ENCODE data around the gene HPD. TPM values are rescaled to one million over a fixed set of nuclear protein-coding genes. Genes with fewer than 3 reads are reported as not detected.
"Not testable (repeated sequence)": the region's sequence is repeated elsewhere in the genome, so short reads cannot be mapped to it uniquely, and the experiment has no call there.

The HPD gene
- total RNA-seq, 1 experiment from 2014 or later: not detected

DNA sequence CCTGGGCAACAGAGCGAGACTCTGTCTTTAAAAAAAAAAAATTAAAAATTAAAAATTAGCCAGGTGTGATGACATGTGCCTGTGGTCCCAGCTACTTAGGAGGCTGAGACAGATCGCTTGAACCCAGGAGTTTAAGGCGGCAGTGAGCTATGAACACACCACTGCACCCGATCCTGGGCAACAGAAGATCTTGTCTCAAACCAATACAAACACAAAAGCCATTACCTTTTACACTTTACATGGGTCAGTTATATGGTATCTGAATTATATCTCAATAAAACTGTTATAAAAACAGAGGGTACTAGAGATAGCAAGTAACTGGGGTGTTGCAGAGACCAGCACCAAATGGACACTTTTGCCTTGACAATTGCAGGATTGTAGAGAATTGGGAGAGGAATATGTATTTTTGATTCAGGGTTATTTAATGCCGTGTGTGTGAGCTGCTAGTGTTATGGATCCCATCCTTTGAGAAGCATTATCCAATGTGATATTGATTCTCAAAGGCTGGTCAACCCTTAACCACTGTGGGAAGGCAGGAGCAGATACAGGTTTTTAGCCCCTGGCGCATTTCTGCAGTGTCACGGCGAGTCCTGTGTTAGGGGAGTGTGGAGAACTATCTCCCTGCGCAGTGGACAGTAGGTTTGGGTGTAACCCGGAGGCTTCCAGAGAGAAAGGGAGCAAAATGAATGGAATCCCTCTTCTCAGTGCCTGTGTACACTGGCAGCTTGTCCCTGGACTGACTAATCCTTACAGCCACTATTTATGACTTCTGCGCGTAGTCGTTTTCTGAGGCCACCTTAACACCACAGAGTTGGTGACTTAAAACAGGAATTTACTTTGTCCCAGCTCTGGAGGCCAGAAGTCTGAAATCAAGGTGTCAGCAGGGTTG is 34.3 kb upstream of the HPD start:
- peaks cover 30% of the 10 kb centered on the region for H3K4me1 ChIP-seq (ENCODE audit: insufficient read depth, low read length)
- H4K20me1 ChIP-seq (ENCODE audit: low read length): peaks cover 12% of the 10 kb centered on the region; the same call in 1 of the 2 replicates
- peak overlapping the region; percentile 37 for H3K27ac ChIP-seq (ENCODE audit: low read length)
- no peaks in the 10 kb centered on the region for H3K9me2 ChIP-seq (replicated peaks; ENCODE audit: low read length)
- peaks cover 76% of the 10 kb centered on the region for H3K79me2 ChIP-seq (ENCODE audit: low read length)
- peak overlapping the region; percentile 60 for H3K4me2 ChIP-seq (ENCODE audit: low read length)
- peak; percentile 16 for DNase-seq
- TF ChIP-seq, protein P1, sequence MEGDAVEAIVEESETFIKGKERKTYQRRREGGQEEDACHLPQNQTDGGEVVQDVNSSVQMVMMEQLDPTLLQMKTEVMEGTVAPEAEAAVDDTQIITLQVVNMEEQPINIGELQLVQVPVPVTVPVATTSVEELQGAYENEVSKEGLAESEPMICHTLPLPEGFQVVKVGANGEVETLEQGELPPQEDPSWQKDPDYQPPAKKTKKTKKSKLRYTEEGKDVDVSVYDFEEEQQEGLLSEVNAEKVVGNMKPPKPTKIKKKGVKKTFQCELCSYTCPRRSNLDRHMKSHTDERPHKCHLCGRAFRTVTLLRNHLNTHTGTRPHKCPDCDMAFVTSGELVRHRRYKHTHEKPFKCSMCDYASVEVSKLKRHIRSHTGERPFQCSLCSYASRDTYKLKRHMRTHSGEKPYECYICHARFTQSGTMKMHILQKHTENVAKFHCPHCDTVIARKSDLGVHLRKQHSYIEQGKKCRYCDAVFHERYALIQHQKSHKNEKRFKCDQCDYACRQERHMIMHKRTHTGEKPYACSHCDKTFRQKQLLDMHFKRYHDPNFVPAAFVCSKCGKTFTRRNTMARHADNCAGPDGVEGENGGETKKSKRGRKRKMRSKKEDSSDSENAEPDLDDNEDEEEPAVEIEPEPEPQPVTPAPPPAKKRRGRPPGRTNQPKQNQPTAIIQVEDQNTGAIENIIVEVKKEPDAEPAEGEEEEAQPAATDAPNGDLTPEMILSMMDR (conservative IDR thresholded peaks at IDR 0.05; ENCODE audit: low read depth, low read length): no peak
- peaks cover 33% of the 10 kb centered on the region for H3K36me3 ChIP-seq (ENCODE audit: low read depth, low read length)
- no TSS peak for BruUV-seq (replicated peaks)
- intact Hi-C loops (cut with micrococcal nuclease): no loop called here
- CTCF ChIA-PET: interaction anchor here (0.5 to 1.6 kb wide), 5 partner anchors 31 to 127 kb away, joined by 3 to 11 read pairs (median 5); no protein-coding TSS in a partner anchor
- no peak overlapping the region for H3K4me3 ChIP-seq (ENCODE audit: low read length)
- POLR2A ChIA-PET (ENCODE audit: unreplicated experiment): interaction anchor here (0.6 kb wide), 1 partner anchor 93 kb away, joined by 5 read pairs; no protein-coding TSS in a partner anchor
- H3K9me3 ChIP-seq (ENCODE audit: low read length): no peaks in the 10 kb centered on the region
- no peaks in the 10 kb centered on the region for H3K27me3 ChIP-seq (ENCODE audit: low read length)
- H3K9ac ChIP-seq (ENCODE audit: low read length): no peak overlapping the region
- H2AFZ ChIP-seq (ENCODE audit: low read length): no peak overlapping the region
- ATAC-seq: peak; percentile 14
- H3F3A ChIP-seq (ENCODE audit: low read length, unreplicated experiment): peaks cover 5% of the 10 kb centered on the region

DNA sequence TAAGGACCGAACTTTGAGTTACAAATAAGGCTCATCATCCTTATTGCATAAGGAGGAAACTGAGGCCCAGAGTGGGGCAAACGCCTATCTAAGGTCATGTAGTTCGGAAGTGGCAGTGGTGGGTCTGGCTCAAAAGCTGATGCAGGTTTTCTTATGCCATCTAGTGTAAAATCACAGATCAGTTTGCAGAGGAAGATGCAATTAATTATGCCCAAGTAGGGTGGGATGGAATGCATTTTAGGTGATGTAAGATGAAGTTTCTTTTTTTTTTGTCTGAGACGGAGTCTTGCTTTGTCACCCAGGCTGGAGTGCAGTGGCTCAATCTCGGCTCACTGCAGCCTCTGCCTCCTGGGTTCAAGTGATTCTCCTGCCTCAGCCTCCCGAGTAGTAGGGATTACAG is 31.0 kb upstream of the HPD start:
- ATAC-seq; H3K9me2 ChIP-seq (replicated peaks; ENCODE audit: low read length); H3K27ac ChIP-seq (ENCODE audit: low read length); POLR2A ChIA-PET (ENCODE audit: unreplicated experiment); H2AFZ ChIP-seq (ENCODE audit: low read length); H3K36me3 ChIP-seq (ENCODE audit: low read depth, low read length); BruUV-seq (replicated peaks); DNase-seq; H3K9me3 ChIP-seq (ENCODE audit: low read length); H3F3A ChIP-seq (ENCODE audit: low read length, unreplicated experiment); H3K27me3 ChIP-seq (ENCODE audit: low read length): not testable (repeated sequence)
- Histone ChIP-seq H3K79me2 (ENCODE audit: low read length) (peaks cover 58% of the 10 kb centered on the region), H3K4me2 (ENCODE audit: low read length) (peak overlapping the region; percentile 97), H4K20me1 (ENCODE audit: low read length) (peaks cover 12% of the 10 kb centered on the region; the same call in 1 of the 2 replicates), H3K4me3 (ENCODE audit: low read length) (peak overlapping the region; percentile 90), H3K9ac (ENCODE audit: low read length) (peak overlapping the region; percentile 98), H3K4me1 (ENCODE audit: insufficient read depth, low read length) (peaks cover 33% of the 10 kb centered on the region)
- intact Hi-C loops (cut with micrococcal nuclease): loop anchor here (2.0 to 5.0 kb wide), 2 partner anchors 77 to 202 kb away; no protein-coding TSS in a partner anchor
- CTCF ChIA-PET: interaction anchor here (0.5 kb wide), 1 partner anchor 55 kb away, joined by 8 read pairs; no protein-coding TSS in a partner anchor

GRCh38 chr12:121889274-121889624 is 30.6 kb upstream of the HPD start:
- H3K36me3 ChIP-seq (ENCODE audit: low read depth, low read length): peaks cover 6% of the 10 kb centered on the region; the same call in 1 of the 2 replicates
- H3K4me2 ChIP-seq (ENCODE audit: low read length): peak overlapping the region; percentile 97
- H3K4me3 ChIP-seq (ENCODE audit: low read length): peak overlapping the region; percentile 90
- no TSS peak for BruUV-seq (replicated peaks)
- POLR2A ChIA-PET (ENCODE audit: unreplicated experiment): no interaction called here
- CTCF ChIA-PET: no interaction called here
- no peaks in the 10 kb centered on the region for H3K9me2 ChIP-seq (replicated peaks; ENCODE audit: low read length)
- peak overlapping the region; percentile 81 for H2AFZ ChIP-seq (ENCODE audit: low read length)
- no peaks in the 10 kb centered on the region for H3K27me3 ChIP-seq (ENCODE audit: low read length)
- intact Hi-C loops (cut with micrococcal nuclease): loop anchor here (2.0 to 5.0 kb wide), 2 partner anchors 76 to 202 kb away; no protein-coding TSS in a partner anchor
- TF ChIP-seq EZH2phosphoT487 (IDR thresholded peaks at IDR 0.05; ENCODE audit: borderline replicate concordance, low read length) (no peak), EZH2 (IDR thresholded peaks at IDR 0.05; ENCODE audit: low read length, unreplicated experiment) (no peak)
- TF ChIP-seq, protein P1 (conservative IDR thresholded peaks at IDR 0.05; ENCODE audit: low read depth, low read length): no peak
- no peak for ATAC-seq
- H4K20me1 ChIP-seq (ENCODE audit: low read length): peaks cover 8% of the 10 kb centered on the region; the same call in 1 of the 2 replicates
- peak overlapping the region; percentile 98 for H3K9ac ChIP-seq (ENCODE audit: low read length)
- H3K79me2 ChIP-seq (ENCODE audit: low read length): peaks cover 54% of the 10 kb centered on the region
- H3K27ac ChIP-seq (ENCODE audit: low read length): peak overlapping the region; percentile 81
- peaks cover 5% of the 10 kb centered on the region for H3F3A ChIP-seq (ENCODE audit: low read length, unreplicated experiment)
- H3K9me3 ChIP-seq (ENCODE audit: low read length): no peaks in the 10 kb centered on the region
- H3K4me1 ChIP-seq (ENCODE audit: insufficient read depth, low read length): peaks cover 29% of the 10 kb centered on the region
- DNase-seq: no peak
